UCSD-AML1 (cell line): Measurements from ENCODE around the gene EEFSEC.

Source experiments
- DNase-seq: peaks from one replicate; lab custom pipeline; 2025; ENCODE audit not compliant: unreplicated experiment; lab: John Stamatoyannopoulos, UW

Gene EEFSEC

GRCh38 chr3:128215800-128216495, 62.7 kb downstream of the EEFSEC start:
- no peak for DNase-seq

DNA sequence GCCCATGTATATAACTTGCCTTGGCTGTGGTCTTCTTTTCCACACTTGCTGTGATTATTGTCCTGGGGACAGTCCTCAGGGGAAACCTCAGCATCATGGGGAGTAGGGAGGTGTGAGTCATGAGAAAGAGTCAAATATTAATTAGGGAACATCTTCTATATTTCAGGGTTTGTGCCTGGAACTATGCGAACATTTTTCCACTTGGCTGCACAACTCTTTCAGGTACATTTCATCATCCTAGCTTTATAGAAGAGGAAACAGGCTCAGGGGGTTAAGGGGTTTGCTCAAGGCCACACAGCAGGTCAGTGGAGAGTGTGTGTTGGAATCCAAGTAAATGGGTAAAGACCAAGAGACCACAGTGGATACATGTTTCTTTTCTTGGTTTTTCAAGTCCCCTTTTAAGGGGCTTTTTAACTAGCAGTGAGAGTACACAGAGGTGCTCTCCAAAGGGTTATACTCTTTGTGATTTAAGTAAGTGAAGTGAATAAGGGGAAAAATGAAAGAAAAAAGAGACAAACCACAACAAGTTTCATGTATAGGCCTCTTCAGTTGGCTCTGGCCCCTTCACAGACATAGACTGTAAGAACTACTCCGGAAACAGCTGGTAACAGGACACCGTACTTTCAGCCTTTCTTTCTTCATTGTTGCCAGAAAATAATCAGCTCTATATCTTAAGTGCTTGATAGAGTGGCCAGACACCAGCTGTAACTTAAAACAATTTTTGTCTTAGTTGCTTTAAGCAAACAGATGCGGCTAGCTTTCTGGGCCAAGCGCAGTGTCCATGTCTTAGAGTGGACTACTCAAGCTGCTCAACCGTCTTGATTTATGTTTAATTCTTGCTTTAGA, 64.6 kb downstream of the EEFSEC start:
- no peak for DNase-seq

DNA sequence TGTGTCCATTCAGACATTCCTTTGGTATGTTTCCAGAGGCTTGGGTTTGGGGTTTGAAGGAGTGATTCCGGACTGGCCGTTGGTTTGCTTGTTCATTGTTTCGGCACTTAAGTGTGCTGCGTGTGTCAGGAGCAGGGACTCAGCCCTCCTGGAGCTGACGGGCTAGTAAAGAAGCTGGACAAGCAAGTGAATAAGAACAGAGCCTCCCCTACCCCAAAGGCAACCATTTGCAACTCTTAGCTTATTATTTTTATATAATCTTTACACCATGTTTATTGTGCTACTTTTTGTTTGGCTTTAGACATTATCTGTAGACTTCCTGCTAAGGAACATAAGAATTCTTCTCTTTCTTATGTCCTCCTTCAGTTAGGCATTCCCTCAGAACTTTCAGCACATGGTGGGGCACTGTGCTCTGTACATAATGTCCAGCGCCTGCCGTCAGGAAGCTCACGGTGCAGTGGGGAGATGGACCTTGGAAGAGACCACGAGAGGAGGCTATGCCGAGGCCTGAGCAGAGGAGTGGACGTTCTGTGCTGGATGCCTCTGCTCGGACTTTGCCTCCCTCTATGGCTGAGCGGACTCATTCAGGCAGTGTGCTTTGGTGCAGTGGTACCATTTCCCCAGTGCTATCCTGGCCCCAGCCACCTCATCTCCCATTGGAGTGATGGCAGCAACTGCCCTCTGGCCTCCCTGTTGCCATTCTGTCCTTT, 65.4 kb downstream of the EEFSEC start:
- no peak for DNase-seq

DNA sequence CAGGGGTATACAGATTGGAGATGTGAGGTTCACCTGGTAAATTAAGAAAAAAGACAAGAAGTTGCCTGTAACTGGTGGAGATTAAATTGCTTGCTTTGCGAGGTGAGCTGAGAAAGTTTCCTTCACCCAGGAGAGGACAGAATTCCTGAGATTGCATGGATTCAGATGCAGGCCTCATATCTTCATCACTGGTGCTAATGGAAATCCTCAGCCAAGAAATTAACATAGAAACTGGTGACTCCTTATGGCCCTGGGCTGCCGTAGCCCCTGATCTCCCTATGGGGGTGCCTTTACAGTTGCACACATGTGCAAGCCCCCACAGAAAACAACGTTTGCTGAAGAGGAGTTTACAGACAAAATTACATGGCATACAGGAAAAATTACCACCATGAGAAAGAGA, 68.0 kb downstream of the EEFSEC start:
- no peak for DNase-seq

GRCh38 chr3:128222796-128223385, 69.6 kb downstream of the EEFSEC start:
- no peak for DNase-seq

GRCh38 chr3:128226186-128226725, 73.0 kb downstream of the EEFSEC start:
- no peak for DNase-seq

GRCh38 chr3:128226795-128227395, 73.6 kb downstream of the EEFSEC start:
- peak; percentile 53 for DNase-seq

- no peak for DNase-seq
These were observed 74.2 kb downstream of the EEFSEC start for GRCh38 chr3:128227507-128227906.

DNA sequence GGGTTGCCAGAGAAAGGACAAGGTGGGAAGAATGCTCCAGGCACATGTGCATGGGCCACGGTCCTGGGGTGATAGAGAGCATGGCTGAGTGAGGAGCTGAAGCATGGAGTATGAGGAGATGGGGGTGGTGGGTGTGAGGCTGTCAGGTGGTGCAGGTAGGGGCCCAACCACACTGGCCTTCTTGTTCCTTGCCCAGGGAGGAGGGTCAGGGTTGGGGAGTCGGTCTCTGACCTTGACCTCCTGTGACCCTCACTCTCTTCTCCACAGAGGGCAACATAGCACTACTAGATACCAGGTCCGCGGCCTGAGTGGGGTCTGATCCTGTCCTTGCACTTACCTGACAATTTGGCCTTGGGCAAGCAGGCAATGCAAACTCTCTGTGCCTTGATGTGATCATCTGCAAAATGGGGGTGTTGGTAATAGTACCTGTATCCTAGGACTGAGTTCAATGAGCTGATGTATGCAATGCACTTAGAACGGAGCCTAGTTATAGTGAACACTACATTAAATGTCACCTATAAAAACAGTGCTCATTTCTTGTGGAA, 75.2 kb downstream of the EEFSEC start:
- no peak for DNase-seq

GRCh38 chr3:128229106-128229857, 76.0 kb downstream of the EEFSEC start:
- no peak for DNase-seq

DNA sequence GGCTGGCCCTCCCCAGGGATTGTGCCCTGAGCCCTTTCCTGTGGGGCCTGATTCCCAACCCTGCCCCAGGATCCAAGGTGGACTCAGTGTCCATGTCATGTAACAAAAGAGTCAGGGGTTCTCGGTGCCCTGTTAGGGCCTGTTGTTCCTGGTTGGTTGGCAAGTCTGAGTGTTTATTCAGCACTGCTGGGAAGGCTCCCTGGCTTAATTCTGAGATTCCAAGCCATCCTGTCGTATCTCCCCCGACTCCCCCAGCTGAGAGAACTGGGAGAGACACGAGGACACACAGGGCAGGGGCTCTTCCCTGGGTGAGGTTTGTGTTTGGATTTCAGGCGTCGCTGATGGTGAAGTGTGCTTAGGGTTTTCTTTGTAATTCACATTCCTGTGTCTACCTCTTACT, 78.3 kb downstream of the EEFSEC start:
- DNase-seq: no peak

GRCh38 chr3:128232376-128233178, 79.3 kb downstream of the EEFSEC start:
- DNase-seq: no peak

GRCh38 chr3:128235207-128235926, 82.1 kb downstream of the EEFSEC start:
- DNase-seq: no peak

- DNase-seq: no peak
These were observed 83.4 kb downstream of the EEFSEC start for GRCh38 chr3:128236657-128237056.

- DNase-seq: no peak
These were observed 84.3 kb downstream of the EEFSEC start for GRCh38 chr3:128237348-128238183.

DNA sequence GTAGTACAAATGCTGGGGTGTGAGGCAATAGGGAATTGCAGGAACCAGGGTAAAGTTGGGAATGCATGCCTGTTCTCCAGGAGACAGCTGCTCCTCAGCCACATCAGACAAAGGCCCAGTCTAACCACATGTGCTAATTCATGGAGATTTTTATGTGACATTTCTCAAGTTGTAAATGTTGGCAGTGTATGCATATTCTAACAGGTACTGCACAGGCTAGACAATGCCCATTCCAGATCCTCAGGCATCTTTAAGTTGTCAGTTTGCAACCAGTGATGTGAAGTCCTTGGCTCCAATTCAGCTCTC, 84.9 kb downstream of the EEFSEC start:
- no peak for DNase-seq

GRCh38 chr3:128239304-128239703, 86.0 kb downstream of the EEFSEC start:
- no peak for DNase-seq

DNA sequence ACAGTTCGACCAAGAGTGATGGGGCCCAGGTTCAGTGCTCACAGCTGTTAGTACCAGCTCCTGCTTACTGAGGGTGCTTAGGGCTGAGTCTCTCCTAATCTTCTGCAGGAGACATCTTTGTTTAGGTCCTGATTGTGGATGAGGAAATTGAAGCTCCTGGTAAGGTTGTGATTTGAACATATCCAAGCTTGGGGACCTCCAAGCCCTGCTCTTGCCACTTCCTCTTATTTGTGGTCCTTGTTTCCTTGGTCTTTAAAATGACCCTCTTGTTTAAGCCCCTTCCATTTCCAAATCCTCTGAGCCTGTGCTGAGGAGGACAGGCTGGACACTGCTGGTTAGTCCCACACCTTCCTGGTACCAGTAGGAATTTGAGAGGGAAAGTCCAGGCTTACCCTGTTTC, 87.0 kb downstream of the EEFSEC start:
- no peak for DNase-seq
